ENCODE measurements around the gene COX18. TPM values are rescaled to one million over a fixed set of nuclear protein-coding genes. Genes with fewer than 3 reads are reported as not detected.

COX18 gene
- total RNA-seq, 1 experiment from 2014 or later = 20.5 TPM

DNA sequence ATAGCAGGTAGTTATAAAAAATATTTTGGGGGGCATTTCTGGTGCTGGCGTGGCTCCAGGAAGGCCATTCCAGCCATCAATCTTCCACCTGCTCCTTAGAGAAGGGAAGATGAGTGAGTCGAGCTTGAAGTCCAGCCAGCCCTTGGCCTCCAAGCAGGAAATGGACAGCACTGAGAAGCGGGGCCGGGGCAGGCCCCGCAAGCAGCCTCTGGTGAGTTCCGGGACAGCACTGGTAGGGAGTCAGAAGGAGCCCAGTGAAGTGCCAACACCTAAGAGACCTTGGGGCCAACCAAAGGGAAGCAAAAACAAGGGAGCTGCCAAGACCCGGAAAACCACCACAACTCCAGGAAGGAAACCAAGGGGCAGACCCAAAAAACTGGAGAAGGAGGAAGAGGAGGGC, 29.2 kb upstream of the COX18 start:
- no peak overlapping the region for H3K4me2 ChIP-seq (ENCODE audit: insufficient read depth, insufficient read length, low read length)
- Mint-ChIP-seq H3K4me1 (no peaks in the 10 kb centered on the region), H3K27me3 (ENCODE audit: low read depth) (no peaks in the 10 kb centered on the region), H3K4me3 (no peak overlapping the region), H3K36me3 (ENCODE audit: insufficient read depth in 1 of 3, low read depth in 3 of 3) (peaks cover 22 to 71% (median 45%) of the 10 kb centered on the region in 3 experiments), H3K27ac (no peak overlapping the region), H3K9me3 (no peaks in the 10 kb centered on the region)
- no peak overlapping the region for H2BK15ac ChIP-seq (ENCODE audit: low read depth, low read length)
- no peak overlapping the region for H3K23ac ChIP-seq (ENCODE audit: insufficient read length, low read depth, low read length)
- H3K23me2 ChIP-seq (ENCODE audit: insufficient read length, low read depth, low read length, poor library complexity, severe bottlenecking) = no peaks in the 10 kb centered on the region
- H2BK20ac ChIP-seq (ENCODE audit: low read depth, low read length, poor library complexity, severe bottlenecking) = no peak overlapping the region
- no peaks in the 10 kb centered on the region for H3K4me1 ChIP-seq (ENCODE audit: insufficient read depth, low read length)
- no peak overlapping the region for H4K91ac ChIP-seq (ENCODE audit: insufficient read length, low read depth, low read length)
- no peak for DNase-seq
- no peak overlapping the region for H3K18ac ChIP-seq (ENCODE audit: insufficient read length, low read depth, low read length)
- no peak overlapping the region for H2BK5ac ChIP-seq (ENCODE audit: insufficient read length, low read length)
- H3K56ac ChIP-seq (ENCODE audit: insufficient read length, low read depth, low read length) = no peak overlapping the region
- H3K27ac ChIP-seq (ENCODE audit: insufficient read length, low read depth, low read length) = no peak overlapping the region
- H2BK12ac ChIP-seq (ENCODE audit: insufficient read length, low read depth, low read length) = no peak overlapping the region
- no peak overlapping the region for H2BK120ac ChIP-seq (ENCODE audit: low read depth, low read length, poor library complexity, severe bottlenecking)
- no CpG with 5 or more reads among the region's 7 CpGs for WGBS (ENCODE audit: extremely low coverage, insufficient read length, low lambda C conversion rate)
- TF ChIP-seq, protein P1, sequence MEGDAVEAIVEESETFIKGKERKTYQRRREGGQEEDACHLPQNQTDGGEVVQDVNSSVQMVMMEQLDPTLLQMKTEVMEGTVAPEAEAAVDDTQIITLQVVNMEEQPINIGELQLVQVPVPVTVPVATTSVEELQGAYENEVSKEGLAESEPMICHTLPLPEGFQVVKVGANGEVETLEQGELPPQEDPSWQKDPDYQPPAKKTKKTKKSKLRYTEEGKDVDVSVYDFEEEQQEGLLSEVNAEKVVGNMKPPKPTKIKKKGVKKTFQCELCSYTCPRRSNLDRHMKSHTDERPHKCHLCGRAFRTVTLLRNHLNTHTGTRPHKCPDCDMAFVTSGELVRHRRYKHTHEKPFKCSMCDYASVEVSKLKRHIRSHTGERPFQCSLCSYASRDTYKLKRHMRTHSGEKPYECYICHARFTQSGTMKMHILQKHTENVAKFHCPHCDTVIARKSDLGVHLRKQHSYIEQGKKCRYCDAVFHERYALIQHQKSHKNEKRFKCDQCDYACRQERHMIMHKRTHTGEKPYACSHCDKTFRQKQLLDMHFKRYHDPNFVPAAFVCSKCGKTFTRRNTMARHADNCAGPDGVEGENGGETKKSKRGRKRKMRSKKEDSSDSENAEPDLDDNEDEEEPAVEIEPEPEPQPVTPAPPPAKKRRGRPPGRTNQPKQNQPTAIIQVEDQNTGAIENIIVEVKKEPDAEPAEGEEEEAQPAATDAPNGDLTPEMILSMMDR (conservative IDR thresholded peaks at IDR 0.05) = no peak
- H2AFZ ChIP-seq (ENCODE audit: low read length) = no peak overlapping the region
- no peak overlapping the region for H3K4ac ChIP-seq (ENCODE audit: low read depth, low read length)
- no peak overlapping the region for H3T11ph ChIP-seq (ENCODE audit: low read length)
- no peak overlapping the region for H4K8ac ChIP-seq (replicated peaks; ENCODE audit: insufficient read length, low read depth, low read length)
- no peaks in the 10 kb centered on the region for H3K79me2 ChIP-seq (ENCODE audit: insufficient read depth, low read length)
- H2AK5ac ChIP-seq (ENCODE audit: insufficient read length, low read length) = no peak overlapping the region
- H3K9ac ChIP-seq (ENCODE audit: extremely low read depth, insufficient read length, low read length) = no peak overlapping the region
- no peak overlapping the region for H3K14ac ChIP-seq (ENCODE audit: insufficient read depth, low read length)
- H3K27me3 ChIP-seq (ENCODE audit: insufficient read depth, low read length) = no peaks in the 10 kb centered on the region
- no peaks in the 10 kb centered on the region for H4K20me1 ChIP-seq (ENCODE audit: control insufficient read depth, insufficient read depth, insufficient read length)
- H3K79me1 ChIP-seq (ENCODE audit: insufficient read depth, low read depth, low read length, poor library complexity, severe bottlenecking) = no peaks in the 10 kb centered on the region
- no peaks in the 10 kb centered on the region for H3K9me3 ChIP-seq (ENCODE audit: control insufficient read depth, low read depth, low read length)
- no peak overlapping the region for H4K5ac ChIP-seq (ENCODE audit: insufficient read length, low read depth, low read length)
